Caco-2 (cell line): ENCODE data around the gene ADRA2B. TPM values are rescaled to one million over a fixed set of nuclear protein-coding genes. Genes with fewer than 3 reads are reported as not detected.

Source experiments
- BruUV-seq: library from RNA; stranded (reverse); fragments of 400-500 nt; replicated peaks from 2 replicates; lab custom pipeline; 2021; lab: Mats Ljungman, UMichigan
- CTCF ChIA-PET: fragments of 300-600 bp; sonication (Branson Sonifier 250); formaldehyde crosslinking; loops from one replicate; lab custom pipeline; 2022; ENCODE audit warnings: antibody characterized with exemption; lab: Charles Lee
- POLR2A ChIA-PET: fragments of 300-600 bp; sonication (Branson Sonifier 250); formaldehyde crosslinking; loops from one replicate; lab custom pipeline; 2022; ENCODE audit warnings: antibody characterized with exemption; lab: Charles Lee
- DNase-seq, 2 experiments: peaks; one replicate each; pipeline versions ENCODE4 v3.0.0 to v3.0.0-alpha.2; 2020 to 2022
- H3K27me3 ChIP-seq: replicated peaks from 2 replicates; pipeline ENCODE4 v1.6.0; 2011; ENCODE audit warnings: low read length; ENCODE audit not compliant: control insufficient read depth, insufficient read depth
- H3K36me3 ChIP-seq: 2 replicates; pipeline ENCODE4 v1.5.1; 2011; ENCODE audit warnings: low read length; ENCODE audit not compliant: control insufficient read depth, insufficient read depth
- H3K4me1 ChIP-seq: fragments of 250-450 bp; sonication (Bioruptor Pico); 2 replicates; pipeline ENCODE4 v1.5.1; 2020; ENCODE audit warnings: mild to moderate bottlenecking
- H3K4me3 ChIP-seq: 2 replicates; pipeline ENCODE4 v1.5.1; 2011; ENCODE audit warnings: low read depth, mild to moderate bottlenecking, control low read depth, low read length
- H3K9me3 ChIP-seq: fragments of 250-450 bp; sonication (Bioruptor Pico); 2 replicates; pipeline ENCODE4 v1.5.1; 2020; ENCODE audit warnings: mild to moderate bottlenecking, moderate library complexity
- H3K27ac Mint-ChIP-seq: one replicate; pipeline ENCODE4 v1.8.0; 2022; ENCODE audit warnings: mixed read lengths; ENCODE audit not compliant: unreplicated experiment
- H3K27me3 Mint-ChIP-seq: one replicate; pipeline ENCODE4 v1.8.0; 2022; ENCODE audit warnings: mixed read lengths; ENCODE audit not compliant: insufficient read depth, unreplicated experiment
- H3K36me3 Mint-ChIP-seq: one replicate; pipeline ENCODE4 v1.8.0; 2022; ENCODE audit warnings: mild to moderate bottlenecking, mixed read lengths; ENCODE audit not compliant: insufficient read depth, unreplicated experiment
- H3K4me1 Mint-ChIP-seq: one replicate; pipeline ENCODE4 v1.8.0; 2022; ENCODE audit warnings: low read depth, mixed read lengths; ENCODE audit not compliant: unreplicated experiment
- H3K4me3 Mint-ChIP-seq: one replicate; pipeline ENCODE4 v1.8.0; 2022; ENCODE audit warnings: mild to moderate bottlenecking, moderate library complexity, mixed read lengths; ENCODE audit not compliant: unreplicated experiment
- H3K9me3 Mint-ChIP-seq: one replicate; pipeline ENCODE4 v1.8.0; 2022; ENCODE audit warnings: mixed read lengths; ENCODE audit not compliant: unreplicated experiment
- intact Hi-C: fragments of 100-400 bp; cut with micrococcal nuclease; formaldehyde crosslinking; loops from one replicate; pipeline ENCODE4 v1.10.0; 2022; ENCODE audit not compliant: unreplicated experiment
- total RNA-seq: library from RNA; stranded (reverse); gene quantifications from 2 replicates; pipeline ENCODE4 v1.2.3, GENCODE V29; 2022
- TF ChIP-seq, protein P1 (sequence below), 2 experiments: fragments of 200-600 bp in 1 of 2; IDR thresholded peaks; 1 replicate in 1 of 2; 2 replicates in 1 of 2; pipeline versions ENCODE4 v1.5.1 to v1.8.0; 2011 to 2022; ENCODE audit warnings: antibody characterized with exemption in 1 of 2, control low read depth in 1 of 2, inconsistent platforms in 1 of 2, low read depth in 1 of 2, low read length in 1 of 2, mild to moderate bottlenecking in 1 of 2, moderate library complexity in 1 of 2; ENCODE audit not compliant: insufficient read depth in 1 of 2, severe bottlenecking in 1 of 2, unreplicated experiment in 1 of 2

The ADRA2B gene
- total RNA-seq, 1 experiment from 2014 or later, result 0.20 TPM

- Histone ChIP-seq H3K9me3 (peaks cover 7% of the 10 kb centered on the region; the same call in 1 of the 2 replicates), H3K36me3 (no peaks in the 10 kb centered on the region), H3K4me1 (peaks cover 9% of the 10 kb centered on the region; the same call in 1 of the 2 replicates), H3K27me3 (no peaks in the 10 kb centered on the region), H3K4me3 (no peak overlapping the region)
- TF ChIP-seq, protein P1, sequence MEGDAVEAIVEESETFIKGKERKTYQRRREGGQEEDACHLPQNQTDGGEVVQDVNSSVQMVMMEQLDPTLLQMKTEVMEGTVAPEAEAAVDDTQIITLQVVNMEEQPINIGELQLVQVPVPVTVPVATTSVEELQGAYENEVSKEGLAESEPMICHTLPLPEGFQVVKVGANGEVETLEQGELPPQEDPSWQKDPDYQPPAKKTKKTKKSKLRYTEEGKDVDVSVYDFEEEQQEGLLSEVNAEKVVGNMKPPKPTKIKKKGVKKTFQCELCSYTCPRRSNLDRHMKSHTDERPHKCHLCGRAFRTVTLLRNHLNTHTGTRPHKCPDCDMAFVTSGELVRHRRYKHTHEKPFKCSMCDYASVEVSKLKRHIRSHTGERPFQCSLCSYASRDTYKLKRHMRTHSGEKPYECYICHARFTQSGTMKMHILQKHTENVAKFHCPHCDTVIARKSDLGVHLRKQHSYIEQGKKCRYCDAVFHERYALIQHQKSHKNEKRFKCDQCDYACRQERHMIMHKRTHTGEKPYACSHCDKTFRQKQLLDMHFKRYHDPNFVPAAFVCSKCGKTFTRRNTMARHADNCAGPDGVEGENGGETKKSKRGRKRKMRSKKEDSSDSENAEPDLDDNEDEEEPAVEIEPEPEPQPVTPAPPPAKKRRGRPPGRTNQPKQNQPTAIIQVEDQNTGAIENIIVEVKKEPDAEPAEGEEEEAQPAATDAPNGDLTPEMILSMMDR (IDR thresholded peaks at IDR 0.05; ENCODE audit: insufficient read depth in 1 of 2, low read depth in 1 of 2, low read length in 1 of 2, severe bottlenecking in 1 of 2, unreplicated experiment in 1 of 2), result no peak
- DNase-seq, result no peak
- POLR2A ChIA-PET, result no interaction called here
- no TSS peak for BruUV-seq
- intact Hi-C loops, result loop anchor here (2.0 to 10.0 kb wide), 3 partner anchors 65 to 115 kb away; partner anchors contain the start of gene ANKRD36C
- Mint-ChIP-seq H3K9me3 (no peaks in the 10 kb centered on the region), H3K27me3 (no peaks in the 10 kb centered on the region), H3K27ac (no peak overlapping the region), H3K4me3 (no peak overlapping the region), H3K4me1 (no peaks in the 10 kb centered on the region), H3K36me3 (no peaks in the 10 kb centered on the region)
- CTCF ChIA-PET, result interaction anchor here (0.6 to 0.9 kb wide), 2 partner anchors 27 to 64 kb away, joined by 3 to 4 read pairs; no protein-coding TSS in a partner anchor
These were observed 6.3 kb downstream of the ADRA2B start for GRCh38 chr2:96109931-96110511.

GRCh38 chr2:96109361-96109680 is 7.0 kb downstream of the ADRA2B start:
- H3K27me3 Mint-ChIP-seq, result no peaks in the 10 kb centered on the region
- Histone ChIP-seq H3K4me3 (no peak overlapping the region), H3K36me3 (no peaks in the 10 kb centered on the region), H3K4me1 (peaks cover 9% of the 10 kb centered on the region; the same call in 1 of the 2 replicates), H3K9me3 (peaks cover 7% of the 10 kb centered on the region; the same call in 1 of the 2 replicates), H3K27me3 (no peaks in the 10 kb centered on the region)
- no peak overlapping the region for H3K4me3 Mint-ChIP-seq
- no peaks in the 10 kb centered on the region for H3K9me3 Mint-ChIP-seq
- no peaks in the 10 kb centered on the region for H3K4me1 Mint-ChIP-seq
- ChIA-PET POLR2A (no interaction called here), CTCF (interaction anchor here (2.6 kb wide), 1 partner anchor 8 kb away, joined by 10 read pairs; the partner anchor contains the start of gene ADRA2B)
- TF ChIP-seq, protein P1 (IDR thresholded peaks at IDR 0.05; ENCODE audit: insufficient read depth in 1 of 2, low read depth in 1 of 2, low read length in 1 of 2, severe bottlenecking in 1 of 2, unreplicated experiment in 1 of 2), result no peak
- H3K27ac Mint-ChIP-seq, result no peak overlapping the region
- no peaks in the 10 kb centered on the region for H3K36me3 Mint-ChIP-seq
- no peak for DNase-seq
- intact Hi-C loops, result loop anchor here (2.0 kb wide), 1 partner anchor 65 kb away; no protein-coding TSS in a partner anchor
- BruUV-seq, result no TSS peak

GRCh38 chr2:96108541-96109360 is 7.6 kb downstream of the ADRA2B start:
- ChIA-PET POLR2A (interaction anchor here (0.6 kb wide), 1 partner anchor 93 kb away, joined by 5 read pairs; no protein-coding TSS in a partner anchor), CTCF (interaction anchor here (0.6 to 2.6 kb wide), 2 partner anchors 8 to 146 kb away, joined by 3 to 10 read pairs; partner anchors contain the start of gene ADRA2B)
- peaks cover 9% of the 10 kb centered on the region; the same call in 1 of the 2 replicates for H3K4me1 ChIP-seq
- Mint-ChIP-seq H3K4me3 (no peak overlapping the region), H3K4me1 (no peaks in the 10 kb centered on the region), H3K36me3 (no peaks in the 10 kb centered on the region), H3K27me3 (no peaks in the 10 kb centered on the region), H3K9me3 (no peaks in the 10 kb centered on the region), H3K27ac (peak overlapping the region; percentile 21)
- no peaks in the 10 kb centered on the region for H3K36me3 ChIP-seq
- no peak for DNase-seq
- TF ChIP-seq, protein P1 (IDR thresholded peaks at IDR 0.05; ENCODE audit: insufficient read depth in 1 of 2, low read depth in 1 of 2, low read length in 1 of 2, severe bottlenecking in 1 of 2, unreplicated experiment in 1 of 2), result no peak
- no peak overlapping the region for H3K4me3 ChIP-seq
- intact Hi-C loops, result loop anchor here (2.0 kb wide), 1 partner anchor 66 kb away; no protein-coding TSS in a partner anchor
- peaks cover 7% of the 10 kb centered on the region; the same call in 1 of the 2 replicates for H3K9me3 ChIP-seq
- no TSS peak for BruUV-seq
- H3K27me3 ChIP-seq, result no peaks in the 10 kb centered on the region
